GM12878 (cell line): ENCODE results near the gene CTNNBL1. TPM values are rescaled to one million over a fixed set of nuclear protein-coding genes. Genes with fewer than 3 reads are reported as not detected.

ENCODE experiments used
- ATAC-seq: fragments of 200-7000 bp; cut with Tn5 transposase; 3 replicates; pipeline ENCODE4 v1.9.1; 2020; ENCODE audit warnings: mild to moderate bottlenecking, moderate library complexity
- BruUV-seq: library from RNA; stranded (reverse); fragments of 400-500 nt; replicated peaks from 2 replicates; lab custom pipeline; 2021; lab: Mats Ljungman, UMichigan
- CTCF ChIA-PET: fragments of 300-600 bp; sonication (Branson Sonifier 250); formaldehyde crosslinking; extraction: SDS; loops from one replicate; lab custom pipeline; 2021; ENCODE audit warnings: inconsistent platforms; lab: Yijun Ruan, JAX
- POLR2A ChIA-PET: fragments of 350-600 bp; formaldehyde crosslinking; extraction: SDS; loops from one replicate; lab custom pipeline; 2021; ENCODE audit warnings: inconsistent platforms; lab: Charles Lee
- RAD21 ChIA-PET: fragments of 300-600 bp; sonication (Branson Sonifier 250); formaldehyde crosslinking; loops from one replicate; lab custom pipeline; 2023; ENCODE audit warnings: antibody characterized with exemption; ENCODE audit not compliant: unreplicated experiment; lab: Charles Lee
- SMC1A ChIA-PET: fragments of 300-600 bp; sonication (Branson Sonifier 250); formaldehyde crosslinking; loops from one replicate; lab custom pipeline; 2023; ENCODE audit not compliant: unreplicated experiment, uncharacterized antibody; lab: Charles Lee
- DNase-seq: peaks from one replicate; pipeline ENCODE4 v3.0.0-alpha.2; 2011; ENCODE audit warnings: low read depth, low spot score
- FAIRE-seq: peaks from 3 replicates; lab custom pipeline; 2011; peaks lifted over from hg19 to GRCh38; lab: Jason Lieb, UNC
- H2AFZ ChIP-seq: 2 replicates; pipeline ENCODE4 v1.6.0; 2011; ENCODE audit warnings: low read depth, low read length, control low read depth; ENCODE audit not compliant: control insufficient read depth
- H3K27ac ChIP-seq: 2 replicates; pipeline ENCODE4 v1.5.1; 2011; ENCODE audit warnings: control low read depth; ENCODE audit not compliant: control insufficient read depth, insufficient read depth
- H3K27me3 ChIP-seq, 2 experiments: replicated peaks in 1 of 2; 2 replicates each; pipeline versions ENCODE4 v1.6.0 to v1.6.1; 2011; ENCODE audit warnings: low read length in 1 of 2; ENCODE audit not compliant: control insufficient read depth in 2 of 2, insufficient read depth in 2 of 2
- H3K36me3 ChIP-seq, 2 experiments: 2 replicates each; pipeline ENCODE4 v1.5.1; 2011; ENCODE audit warnings: low read length in 1 of 2; ENCODE audit not compliant: control insufficient read depth in 2 of 2, insufficient read depth in 2 of 2
- H3K4me1 ChIP-seq: 2 replicates; pipeline ENCODE4 v1.6.1; 2011; ENCODE audit warnings: mild to moderate bottlenecking, low read length, moderate library complexity, mixed read lengths; ENCODE audit not compliant: control insufficient read depth, insufficient read depth
- H3K4me2 ChIP-seq: 2 replicates; pipeline ENCODE4 v1.6.0; 2011; ENCODE audit warnings: control low read depth; ENCODE audit not compliant: control insufficient read depth, insufficient read depth
- H3K4me3 ChIP-seq: fragments of 200-600 bp; sonication (generic); 2 replicates; pipeline ENCODE4 v1.5.1; 2016
- H3K79me2 ChIP-seq: 2 replicates; pipeline ENCODE4 v1.6.0; 2011; ENCODE audit warnings: low read length; ENCODE audit not compliant: control insufficient read depth, insufficient read depth
- H3K9ac ChIP-seq: 2 replicates; pipeline ENCODE4 v1.8.0; 2011; ENCODE audit warnings: low read length, control low read depth, mixed read lengths; ENCODE audit not compliant: control insufficient read depth, insufficient read depth
- H3K9me3 ChIP-seq: replicated peaks from 3 replicates; pipeline ENCODE4 v1.5.1; 2011; ENCODE audit warnings: mild to moderate bottlenecking, low read length; ENCODE audit not compliant: control insufficient read depth, insufficient read depth
- H4K20me1 ChIP-seq: 2 replicates; pipeline ENCODE4 v1.6.0; 2011; ENCODE audit not compliant: control insufficient read depth, insufficient read depth
- ATF2 ChIP-seq: IDR thresholded peaks from 2 replicates; pipeline ENCODE4 v1.6.1; 2012; ENCODE audit warnings: low read length, inconsistent platforms
- BCL11A ChIP-seq: IDR thresholded peaks from 2 replicates; pipeline ENCODE4 v1.6.1; 2011; ENCODE audit warnings: low read depth, low read length
- EP300 ChIP-seq, 2 experiments: fragments of 150-350 bp in 1 of 2; IDR thresholded peaks; 2 replicates each; pipeline ENCODE4 v1.6.1; 2011 to 2012; ENCODE audit warnings: low read depth in 2 of 2, low read length in 2 of 2, borderline replicate concordance in 1 of 2, improper control_type of control experiment in 1 of 2, inconsistent platforms in 1 of 2; ENCODE audit not compliant: control insufficient read depth in 1 of 2
- GABPA ChIP-seq: IDR thresholded peaks from 2 replicates; pipeline ENCODE4 v1.6.1; 2014; ENCODE audit warnings: antibody characterized with exemption, low read depth, mild to moderate bottlenecking, inconsistent platforms
- HCFC1 ChIP-seq: fragments of 150-350 bp; IDR thresholded peaks from 2 replicates; pipeline ENCODE4 v1.6.1; 2014; ENCODE audit warnings: low read length
- MLLT1 ChIP-seq: fragments of 450-650 bp; IDR thresholded peaks from 2 replicates; pipeline ENCODE4 v1.6.1; 2016; ENCODE audit warnings: mild to moderate bottlenecking
- NFIC ChIP-seq: IDR thresholded peaks from 2 replicates; pipeline ENCODE4 v1.6.1; 2012; ENCODE audit warnings: low read depth, mild to moderate bottlenecking, inconsistent platforms, low read length, moderate library complexity
- NR2C1 ChIP-seq: fragments of 450-650 bp; IDR thresholded peaks from 2 replicates; pipeline ENCODE4 v1.6.1; 2017; ENCODE audit warnings: antibody characterized with exemption, mild to moderate bottlenecking, moderate library complexity
- PML ChIP-seq: IDR thresholded peaks from 2 replicates; pipeline ENCODE4 v1.6.1; 2012; ENCODE audit warnings: low read length, inconsistent platforms
- RAD21 ChIP-seq: IDR thresholded peaks from 2 replicates; pipeline ENCODE4 v1.6.1; 2011; ENCODE audit warnings: mild to moderate bottlenecking, low read depth, low read length, moderate library complexity; ENCODE audit not compliant: insufficient read depth
- RCOR1 ChIP-seq: conservative IDR thresholded peaks from 2 replicates; pipeline ENCODE4 v1.6.1; 2012; ENCODE audit warnings: low read depth, low read length, improper control_type of control experiment
- RELA ChIP-seq: fragments of 450-650 bp; IDR thresholded peaks from 2 replicates; pipeline ENCODE4 v1.8.0; 2014; ENCODE audit warnings: borderline replicate concordance; ENCODE audit not compliant: partially characterized antibody
- SIX5 ChIP-seq: IDR thresholded peaks from 2 replicates; pipeline ENCODE4 v1.6.1; 2011; ENCODE audit warnings: mild to moderate bottlenecking, low read depth, low read length, moderate library complexity; ENCODE audit not compliant: severe bottlenecking
- SRF ChIP-seq, 2 experiments: IDR thresholded peaks; 2 replicates each; pipeline ENCODE4 v1.6.1; 2011; ENCODE audit warnings: low read depth in 2 of 2, low read length in 2 of 2, mild to moderate bottlenecking in 1 of 2, moderate library complexity in 1 of 2
- TARDBP ChIP-seq: IDR thresholded peaks from 2 replicates; pipeline ENCODE4 v1.6.1; 2016; ENCODE audit warnings: borderline replicate concordance
- WGBS: methylation state at CpG from one replicate; pipeline ENCODE4 v1.1.6; 2016; ENCODE audit warnings: low lambda C conversion rate; ENCODE audit not compliant: insufficient replicate concordance, insufficient coverage; ENCODE audit errors: missing lambda C conversion rate; 5-methylcytosine and 5-hydroxymethylcytosine counted together
- in situ Hi-C: fragments of 300-500 bp; cut with MboI; formaldehyde crosslinking; loops from 9 replicates; pipeline ENCODE4 v1.14.3; 2018; ENCODE audit warnings: mixed read lengths
- intact Hi-C: fragments of 100-400 bp; cut with micrococcal nuclease; formaldehyde crosslinking; loops from one replicate; pipeline ENCODE4 v1.14.2; 2022; ENCODE audit not compliant: unreplicated experiment
- polyA plus RNA-seq, 11 experiments: library from polyadenylated mRNA; depleted of rRNA in 4 of 11; unstranded in 6 of 11; stranded (reverse) in 5 of 11; fragments of >200 nt; fragmentation: Nextera tagmentation in 4 of 11; fragmentation: Illumina TruSeq in 1 of 11; extraction: Ambion mirVana in 4 of 11; extraction: Trizol in 1 of 11; gene quantifications; 1 replicate in 1 of 11; 2 replicates in 10 of 11; pipeline versions ENCODE4 v1.2.1 to v1.2.3, GENCODE V29; 2011 to 2016; ENCODE audit warnings: inconsistent platforms in 2 of 11, missing spikeins in 2 of 11, low read depth in 1 of 11
- total RNA-seq, 4 experiments: library from RNA; depleted of rRNA in 3 of 4; stranded (reverse); fragments of >200 nt in 3 of 4; fragmentation: Illumina TruSeq in 1 of 4; extraction: Trizol in 1 of 4; gene quantifications; 2 replicates each; pipeline versions ENCODE4 v1.2.1 to v1.2.3, GENCODE V29; 2013 to 2021

Gene CTNNBL1
- total and polyA plus RNA-seq, 10 of the 15 experiments (the other 5 are each of a cell fraction or from before 2014, with no cell fraction given) = 43.1 to 102 (median 67.8) TPM

- no peak overlapping the region for H3K4me2 ChIP-seq
- no peak overlapping the region for H2AFZ ChIP-seq
- H3K9ac ChIP-seq = no peak overlapping the region
- FAIRE-seq (no peak), DNase-seq (no peak), ATAC-seq (no peak)
- no peaks in the 10 kb centered on the region for H3K4me1 ChIP-seq
- CTCF ChIA-PET = no interaction called here
- in situ Hi-C loops = no loop called here
- TF ChIP-seq PML (no peak), RAD21 (no peak), BCL11A (no peak), ATF2 (no peak), TARDBP (no peak), GABPA (no peak)
- H4K20me1 ChIP-seq = no peaks in the 10 kb centered on the region
- BruUV-seq = no TSS peak
- SMC1A ChIA-PET = interaction anchor here (1.0 kb wide), 1 partner anchor 11 kb away, joined by 5 read pairs; no protein-coding TSS in a partner anchor
- RAD21 ChIA-PET = no interaction called here
- no peak overlapping the region for H3K27ac ChIP-seq
- H3K79me2 ChIP-seq = no peaks in the 10 kb centered on the region
- POLR2A ChIA-PET = no interaction called here
- no peak overlapping the region for H3K4me3 ChIP-seq
- H3K9me3 ChIP-seq = no peaks in the 10 kb centered on the region
- H3K27me3 ChIP-seq = no peaks in the 10 kb centered on the region
- intact Hi-C loops = no loop called here
- peaks cover 4 to 11% of the 10 kb centered on the region in 2 experiments; a peak in 3 of 4 replicates for H3K36me3 ChIP-seq
- 99% methylated on average over 5 of the region's 5 CpGs for WGBS
Measured at GRCh38 chr20:37863289-37863688, 169.5 kb downstream of the CTNNBL1 start.

GRCh38 chr20:37864298-37864697 is 170.5 kb downstream of the CTNNBL1 start:
- no peaks in the 10 kb centered on the region for H3K9me3 ChIP-seq
- ATAC-seq (no peak), FAIRE-seq (no peak), DNase-seq (no peak)
- in situ Hi-C loops (no loop called here), intact Hi-C loops (no loop called here)
- H3K4me3 ChIP-seq = no peak overlapping the region
- no TSS peak for BruUV-seq
- RAD21 ChIA-PET = no interaction called here
- no peaks in the 10 kb centered on the region for H3K79me2 ChIP-seq
- no peaks in the 10 kb centered on the region for H3K4me1 ChIP-seq
- TF ChIP-seq MLLT1 (no peak), SRF (IDR thresholded peaks at IDR 0.05; ENCODE audit: low read depth in 2 of 2, low read length in 2 of 2) (no peak), SIX5 (no peak), NFIC (no peak), RCOR1 (no peak), EP300 (IDR thresholded peaks at IDR 0.05; ENCODE audit: borderline replicate concordance in 1 of 2, control insufficient read depth in 1 of 2, low read depth in 2 of 2, low read length in 2 of 2) (no peak), PML (no peak), HCFC1 (no peak), RELA (no peak), NR2C1 (no peak)
- H3K36me3 ChIP-seq = peaks cover 4 to 13% of the 10 kb centered on the region in 2 experiments; a peak in 3 of 4 replicates
- POLR2A ChIA-PET = no interaction called here
- H3K4me2 ChIP-seq = no peak overlapping the region
- H3K27ac ChIP-seq = no peak overlapping the region
- no peaks in the 10 kb centered on the region for H3K27me3 ChIP-seq
- WGBS = 83% methylated on average over 8 of the region's 8 CpGs
- H2AFZ ChIP-seq = no peak overlapping the region
- H4K20me1 ChIP-seq = no peaks in the 10 kb centered on the region
- no peak overlapping the region for H3K9ac ChIP-seq
- CTCF ChIA-PET = no interaction called here
- SMC1A ChIA-PET = no interaction called here
